Measurements from ENCODE around the gene IL24. TPM values are rescaled to one million over a fixed set of nuclear protein-coding genes. Genes with fewer than 3 reads are reported as not detected.

Gene IL24
- total RNA-seq, 4 donors from 2014 or later: not detected

DNA sequence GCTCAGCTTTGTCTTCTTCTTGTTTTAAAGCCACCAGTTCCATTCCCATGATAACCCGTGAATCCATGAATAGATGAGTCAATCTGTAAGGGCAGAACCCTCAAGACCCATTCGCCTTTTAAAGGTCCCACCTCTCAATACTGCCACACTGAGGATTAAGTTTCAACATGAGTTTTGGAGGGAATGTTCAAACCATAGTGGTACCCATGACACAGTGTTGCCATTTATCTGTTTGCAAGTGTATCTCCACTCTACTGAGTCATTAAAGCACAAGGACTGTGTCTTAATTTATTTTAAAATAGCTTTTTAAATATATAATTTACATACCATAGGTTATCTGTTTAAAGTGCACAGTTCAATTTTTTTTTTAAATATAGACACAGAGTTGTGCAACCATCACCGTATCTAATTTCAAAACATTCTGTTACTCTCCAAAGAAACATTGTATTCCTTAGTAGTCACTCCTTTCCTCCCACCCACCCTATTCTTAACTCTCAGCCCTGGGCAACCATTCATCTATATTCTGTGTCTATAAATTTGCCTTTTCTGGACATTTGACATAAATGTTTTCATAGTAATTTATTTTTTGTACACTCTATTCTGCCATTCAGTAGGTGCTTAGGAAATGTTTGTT lies 4.8 kb upstream of the IL24 start:
- TF ChIP-seq, protein P1, sequence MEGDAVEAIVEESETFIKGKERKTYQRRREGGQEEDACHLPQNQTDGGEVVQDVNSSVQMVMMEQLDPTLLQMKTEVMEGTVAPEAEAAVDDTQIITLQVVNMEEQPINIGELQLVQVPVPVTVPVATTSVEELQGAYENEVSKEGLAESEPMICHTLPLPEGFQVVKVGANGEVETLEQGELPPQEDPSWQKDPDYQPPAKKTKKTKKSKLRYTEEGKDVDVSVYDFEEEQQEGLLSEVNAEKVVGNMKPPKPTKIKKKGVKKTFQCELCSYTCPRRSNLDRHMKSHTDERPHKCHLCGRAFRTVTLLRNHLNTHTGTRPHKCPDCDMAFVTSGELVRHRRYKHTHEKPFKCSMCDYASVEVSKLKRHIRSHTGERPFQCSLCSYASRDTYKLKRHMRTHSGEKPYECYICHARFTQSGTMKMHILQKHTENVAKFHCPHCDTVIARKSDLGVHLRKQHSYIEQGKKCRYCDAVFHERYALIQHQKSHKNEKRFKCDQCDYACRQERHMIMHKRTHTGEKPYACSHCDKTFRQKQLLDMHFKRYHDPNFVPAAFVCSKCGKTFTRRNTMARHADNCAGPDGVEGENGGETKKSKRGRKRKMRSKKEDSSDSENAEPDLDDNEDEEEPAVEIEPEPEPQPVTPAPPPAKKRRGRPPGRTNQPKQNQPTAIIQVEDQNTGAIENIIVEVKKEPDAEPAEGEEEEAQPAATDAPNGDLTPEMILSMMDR (IDR thresholded peaks at IDR 0.05): no peak
- TF ChIP-seq POLR2A (IDR thresholded peaks at IDR 0.05): no peak
- H3K27ac ChIP-seq: no peak overlapping the region
- WGBS, 2 donors: 69% methylated on average over 3 of the region's 3 CpGs
- H3K27me3 ChIP-seq: peaks cover 0 to 8% (median 0%) of the 10 kb centered on the region in 4 donors
- H3K4me1 ChIP-seq: peaks cover 5 to 42% (median 14%) of the 10 kb centered on the region in 3 donors
- no peak for DNase-seq
- no peaks in the 10 kb centered on the region for H3K9me3 ChIP-seq
- H3K36me3 ChIP-seq: no peaks in the 10 kb centered on the region
- no peak overlapping the region for H3K4me3 ChIP-seq
- intact Hi-C loops (cut with DNase I): no loop called here

DNA sequence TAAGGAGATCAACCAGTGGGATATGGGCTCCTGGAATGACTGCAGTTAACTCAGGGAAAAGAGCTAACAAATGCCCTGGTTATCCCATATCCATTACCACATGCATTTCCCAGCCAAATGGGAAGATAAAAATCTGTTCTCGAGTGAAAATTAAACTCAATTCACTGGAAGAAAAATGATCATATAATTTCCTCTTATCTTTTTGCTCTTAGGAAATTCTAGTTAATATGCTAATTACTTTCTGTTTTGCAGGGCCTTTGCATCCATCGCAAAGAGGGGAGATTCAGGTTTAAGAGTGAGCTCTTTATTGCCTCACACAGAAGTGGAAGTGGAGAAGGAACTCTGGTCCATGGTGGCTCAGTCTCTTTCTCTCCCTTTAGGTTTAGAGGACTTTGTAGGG lies 3.9 kb upstream of the IL24 start:
- intact Hi-C loops (cut with DNase I): no loop called here
- no peak overlapping the region for H3K27ac ChIP-seq
- peaks cover 0 to 8% (median 0%) of the 10 kb centered on the region in 4 donors for H3K27me3 ChIP-seq
- no peaks in the 10 kb centered on the region for H3K36me3 ChIP-seq
- H3K4me1 ChIP-seq: peaks cover 5 to 36% (median 14%) of the 10 kb centered on the region in 3 donors
- no peak overlapping the region for H3K4me3 ChIP-seq
- DNase-seq: no peak
- 76 to 82% methylated on average over 2 of the region's 2 CpGs for WGBS, 2 donors
- no peaks in the 10 kb centered on the region for H3K9me3 ChIP-seq
- TF ChIP-seq, protein P1 (IDR thresholded peaks at IDR 0.05): no peak
- no peak for TF ChIP-seq POLR2A (IDR thresholded peaks at IDR 0.05)

DNA sequence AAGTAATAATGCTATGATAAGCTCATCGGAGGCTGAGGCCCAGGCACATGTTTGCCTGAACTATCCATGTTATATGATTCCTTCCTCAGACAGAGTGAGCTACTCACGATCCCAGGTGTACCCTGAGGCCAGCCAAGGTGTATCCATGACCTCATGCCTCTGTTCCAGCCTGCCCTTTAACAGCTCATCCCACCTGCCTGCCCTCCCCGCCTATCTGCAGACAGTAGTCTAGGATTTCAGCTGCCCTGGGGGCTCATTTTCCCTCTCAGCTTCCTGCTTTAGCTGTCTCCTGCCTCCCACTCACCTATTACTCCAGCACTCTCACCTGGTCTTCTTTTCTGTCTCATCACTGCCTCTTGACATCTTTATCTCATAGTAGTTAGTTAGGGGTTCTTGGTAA lies 1.9 kb upstream of the IL24 start:
- TF ChIP-seq, protein P1 (IDR thresholded peaks at IDR 0.05): no peak
- no peak for TF ChIP-seq POLR2A (IDR thresholded peaks at IDR 0.05)
- peak overlapping the region in 3 of 4 donors; percentile 28 to 64 (median 30) for H3K27ac ChIP-seq
- no peaks in the 10 kb centered on the region for H3K36me3 ChIP-seq
- 23 to 34% methylated on average over 2 to 3 of the region's 3 CpGs for WGBS, 2 donors
- H3K4me3 ChIP-seq: no peak overlapping the region
- H3K27me3 ChIP-seq: peaks cover 0 to 24% (median 0%) of the 10 kb centered on the region in 4 donors
- peaks cover 5 to 28% (median 12%) of the 10 kb centered on the region in 3 donors for H3K4me1 ChIP-seq
- H3K9me3 ChIP-seq: no peaks in the 10 kb centered on the region
- intact Hi-C loops (cut with DNase I): no loop called here
- no peak for DNase-seq

DNA sequence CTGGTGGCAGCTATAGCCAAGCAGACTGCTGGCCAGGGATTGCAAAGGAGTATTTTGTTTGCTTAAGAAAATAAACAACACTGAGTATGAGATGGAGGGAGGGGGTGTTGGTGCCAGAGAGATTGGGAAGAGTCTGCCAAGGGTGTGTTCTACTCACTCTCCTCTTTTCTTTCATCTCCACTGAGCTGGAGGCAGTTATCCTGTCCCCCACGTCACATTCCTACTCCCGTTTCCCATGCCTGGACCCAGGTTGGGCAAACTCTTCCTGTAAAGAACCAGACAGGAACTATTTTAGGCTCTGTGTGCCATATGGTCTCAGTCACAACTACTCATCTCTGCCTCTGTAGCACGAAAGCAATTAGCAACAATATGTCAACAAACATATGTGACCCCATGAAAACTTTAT lies 1.4 kb upstream of the IL24 start:
- no peaks in the 10 kb centered on the region for H3K36me3 ChIP-seq
- peaks cover 0 to 29% (median 0%) of the 10 kb centered on the region in 4 donors for H3K27me3 ChIP-seq
- no peaks in the 10 kb centered on the region for H3K9me3 ChIP-seq
- intact Hi-C loops (cut with DNase I): no loop called here
- DNase-seq: no peak
- WGBS, 2 donors: 11 to 35% methylated on average over 3 of the region's 3 CpGs
- no peak overlapping the region for H3K4me3 ChIP-seq
- no peak for TF ChIP-seq POLR2A (IDR thresholded peaks at IDR 0.05)
- TF ChIP-seq, protein P1 (IDR thresholded peaks at IDR 0.05): no peak
- peak overlapping the region in 3 of 4 donors; percentile 28 to 64 (median 30) for H3K27ac ChIP-seq
- peaks cover 5 to 23% (median 10%) of the 10 kb centered on the region in 3 donors for H3K4me1 ChIP-seq

DNA sequence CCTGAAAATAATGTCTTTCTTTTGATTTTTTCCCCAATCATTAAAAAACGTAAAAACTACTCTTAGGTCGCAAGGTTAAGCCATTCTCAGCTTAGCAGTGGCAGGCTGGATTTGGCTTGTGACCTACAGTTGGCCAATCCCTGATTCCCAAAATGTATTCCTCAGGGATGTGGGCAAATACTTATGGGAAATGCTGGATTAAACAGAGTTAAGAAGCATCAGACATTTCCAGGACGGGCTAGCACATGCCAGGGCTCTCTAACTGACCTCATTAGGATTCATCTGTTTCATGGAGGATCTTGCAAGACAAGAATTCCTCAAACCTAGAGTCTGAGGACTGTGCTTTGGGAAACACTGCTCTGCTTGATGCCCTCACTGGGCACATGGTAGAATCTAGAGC lies 982 bp upstream of the IL24 start:
- no peak for TF ChIP-seq POLR2A (IDR thresholded peaks at IDR 0.05)
- Histone ChIP-seq H3K27ac (peak overlapping the region in 2 of 4 donors; percentile 5 to 50), H3K27me3 (peaks cover 0 to 29% (median 0%) of the 10 kb centered on the region in 4 donors), H3K9me3 (no peaks in the 10 kb centered on the region), H3K4me3 (no peak overlapping the region), H3K4me1 (peaks cover 5 to 19% (median 10%) of the 10 kb centered on the region in 3 donors), H3K36me3 (no peaks in the 10 kb centered on the region)
- no peak for DNase-seq
- 37 to 59% methylated on average over 3 of the region's 3 CpGs for WGBS, 2 donors
- intact Hi-C loops (cut with DNase I): no loop called here
